Progenitor cell of endocrine pancreas (in vitro differentiated cells): ENCODE results near the gene RHEX. TPM values are rescaled to one million over a fixed set of nuclear protein-coding genes. Genes with fewer than 3 reads are reported as not detected.

ENCODE experiments used
- DNase-seq: peaks from one replicate; pipeline ENCODE4 v3.0.0; 2021; ENCODE audit warnings: low spot score; ENCODE audit not compliant: unreplicated experiment
- H3K27ac Mint-ChIP-seq: 2 replicates; pipeline ENCODE4 v1.8.0; 2021; ENCODE audit warnings: mild to moderate bottlenecking, moderate library complexity, mixed read lengths
- H3K27me3 Mint-ChIP-seq: 2 replicates; pipeline ENCODE4 v1.8.0; 2021; ENCODE audit warnings: mixed read lengths
- H3K36me3 Mint-ChIP-seq: 2 replicates; pipeline ENCODE4 v1.8.0; 2022; ENCODE audit warnings: mixed read lengths; ENCODE audit not compliant: insufficient read depth
- H3K4me1 Mint-ChIP-seq: 2 replicates; pipeline ENCODE4 v1.8.0; 2021; ENCODE audit warnings: low read depth, mixed read lengths
- H3K4me3 Mint-ChIP-seq: 2 replicates; pipeline ENCODE4 v1.8.0; 2021; ENCODE audit warnings: low read depth, mild to moderate bottlenecking, moderate library complexity, mixed read lengths
- H3K9me3 Mint-ChIP-seq: 2 replicates; pipeline ENCODE4 v1.8.0; 2021; ENCODE audit warnings: low read depth, mixed read lengths
- total RNA-seq: library from RNA; stranded (reverse); gene quantifications from 2 replicates; pipeline ENCODE4 v1.2.1, GENCODE V29; 2021
- TF ChIP-seq, protein P1 (sequence below): fragments of 200-600 bp; sonication (generic); IDR thresholded peaks from one replicate; pipeline ENCODE4 v1.5.0; 2021; ENCODE audit warnings: antibody characterized with exemption, mild to moderate bottlenecking; ENCODE audit not compliant: unreplicated experiment

Gene RHEX
- total RNA-seq, 1 donor from 2014 or later: not detected

DNA sequence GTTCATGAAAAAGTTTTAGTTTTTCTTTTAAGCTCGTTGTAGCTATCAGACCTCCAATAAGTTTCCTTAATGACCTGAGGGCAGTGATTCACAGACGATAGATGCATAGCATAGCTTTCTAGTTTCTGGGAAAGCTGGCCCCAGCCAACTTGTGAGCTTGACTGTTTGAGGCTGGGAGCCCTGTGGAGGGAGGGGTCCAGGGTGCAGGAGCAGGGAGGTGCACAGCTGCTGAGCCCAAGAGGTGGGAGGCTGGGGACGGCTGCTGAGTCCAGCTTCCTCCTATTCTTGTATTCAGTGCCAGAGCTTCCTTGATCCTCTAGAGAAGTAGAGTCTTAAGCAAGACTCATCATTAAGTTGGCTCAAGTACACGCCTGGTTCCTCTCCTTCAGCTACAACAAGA lies 75.2 kb downstream of the RHEX start:
- TF ChIP-seq, protein P1, sequence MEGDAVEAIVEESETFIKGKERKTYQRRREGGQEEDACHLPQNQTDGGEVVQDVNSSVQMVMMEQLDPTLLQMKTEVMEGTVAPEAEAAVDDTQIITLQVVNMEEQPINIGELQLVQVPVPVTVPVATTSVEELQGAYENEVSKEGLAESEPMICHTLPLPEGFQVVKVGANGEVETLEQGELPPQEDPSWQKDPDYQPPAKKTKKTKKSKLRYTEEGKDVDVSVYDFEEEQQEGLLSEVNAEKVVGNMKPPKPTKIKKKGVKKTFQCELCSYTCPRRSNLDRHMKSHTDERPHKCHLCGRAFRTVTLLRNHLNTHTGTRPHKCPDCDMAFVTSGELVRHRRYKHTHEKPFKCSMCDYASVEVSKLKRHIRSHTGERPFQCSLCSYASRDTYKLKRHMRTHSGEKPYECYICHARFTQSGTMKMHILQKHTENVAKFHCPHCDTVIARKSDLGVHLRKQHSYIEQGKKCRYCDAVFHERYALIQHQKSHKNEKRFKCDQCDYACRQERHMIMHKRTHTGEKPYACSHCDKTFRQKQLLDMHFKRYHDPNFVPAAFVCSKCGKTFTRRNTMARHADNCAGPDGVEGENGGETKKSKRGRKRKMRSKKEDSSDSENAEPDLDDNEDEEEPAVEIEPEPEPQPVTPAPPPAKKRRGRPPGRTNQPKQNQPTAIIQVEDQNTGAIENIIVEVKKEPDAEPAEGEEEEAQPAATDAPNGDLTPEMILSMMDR: no peak
- H3K27ac Mint-ChIP-seq: no peak overlapping the region
- H3K4me1 Mint-ChIP-seq: no peaks in the 10 kb centered on the region
- H3K27me3 Mint-ChIP-seq: peaks cover 7% of the 10 kb centered on the region
- H3K9me3 Mint-ChIP-seq: peaks cover 3% of the 10 kb centered on the region
- DNase-seq: no peak
- H3K4me3 Mint-ChIP-seq: no peak overlapping the region
- H3K36me3 Mint-ChIP-seq: no peaks in the 10 kb centered on the region

DNA sequence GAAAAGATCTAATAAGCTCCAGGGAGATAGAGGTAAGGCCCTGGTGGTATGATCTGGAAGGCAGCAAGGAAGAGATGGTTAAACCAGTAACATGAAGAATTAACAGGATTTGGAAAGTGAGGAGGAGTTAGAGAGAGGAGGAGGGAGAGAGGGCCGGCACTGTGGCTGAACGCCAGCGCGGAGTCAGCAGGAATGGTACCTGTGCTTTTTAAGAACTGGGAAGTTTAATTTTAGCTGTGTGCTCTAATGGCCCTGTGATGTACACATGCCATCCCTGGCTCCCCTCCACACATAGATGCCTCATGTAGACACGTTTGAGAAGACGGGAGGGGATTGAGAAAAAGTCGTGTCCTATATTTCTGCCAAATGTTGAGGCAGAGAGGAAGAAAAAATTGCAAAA lies 78.1 kb downstream of the RHEX start:
- Mint-ChIP-seq H3K4me1 (no peaks in the 10 kb centered on the region), H3K4me3 (no peak overlapping the region), H3K27me3 (peaks cover 7% of the 10 kb centered on the region), H3K27ac (no peak overlapping the region), H3K9me3 (no peaks in the 10 kb centered on the region), H3K36me3 (no peaks in the 10 kb centered on the region)
- DNase-seq: no peak
- TF ChIP-seq, protein P1: no peak

DNA sequence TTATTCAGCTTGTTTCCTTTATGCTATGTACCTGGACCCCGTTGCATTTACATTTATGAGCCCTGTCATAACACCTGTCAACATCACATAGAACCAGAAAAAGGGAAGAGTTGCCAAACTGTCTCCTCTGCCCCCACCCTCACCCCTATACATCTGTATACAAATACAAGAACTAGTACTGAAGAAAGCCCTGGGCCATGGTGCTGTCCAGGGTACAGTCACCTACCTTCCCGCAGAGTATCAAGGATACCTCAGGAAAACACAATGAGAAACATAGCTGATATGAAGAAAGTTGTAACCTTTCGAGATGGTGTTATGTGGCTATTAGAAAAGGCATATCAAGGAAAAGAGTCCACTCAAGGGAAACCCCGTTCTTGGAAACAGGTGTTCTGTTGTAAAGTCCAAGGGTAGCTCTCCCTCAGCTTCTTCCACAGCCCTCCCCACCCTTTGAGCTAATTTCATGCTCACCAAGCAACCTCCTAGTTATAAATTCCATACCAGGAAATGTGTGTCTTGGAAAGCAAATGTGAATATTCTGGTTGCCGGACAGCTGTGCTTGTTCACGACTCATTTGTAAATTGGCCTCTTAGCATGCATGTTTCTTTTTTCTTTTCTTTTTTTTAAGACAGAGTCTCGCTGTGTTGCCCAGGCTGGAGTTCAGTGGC lies 80.9 kb downstream of the RHEX start:
- Mint-ChIP-seq H3K9me3 (no peaks in the 10 kb centered on the region), H3K36me3 (no peaks in the 10 kb centered on the region), H3K4me1 (no peaks in the 10 kb centered on the region), H3K27ac (no peak overlapping the region), H3K4me3 (no peak overlapping the region), H3K27me3 (peaks cover 4% of the 10 kb centered on the region)
- TF ChIP-seq, protein P1: no peak
- no peak for DNase-seq

DNA sequence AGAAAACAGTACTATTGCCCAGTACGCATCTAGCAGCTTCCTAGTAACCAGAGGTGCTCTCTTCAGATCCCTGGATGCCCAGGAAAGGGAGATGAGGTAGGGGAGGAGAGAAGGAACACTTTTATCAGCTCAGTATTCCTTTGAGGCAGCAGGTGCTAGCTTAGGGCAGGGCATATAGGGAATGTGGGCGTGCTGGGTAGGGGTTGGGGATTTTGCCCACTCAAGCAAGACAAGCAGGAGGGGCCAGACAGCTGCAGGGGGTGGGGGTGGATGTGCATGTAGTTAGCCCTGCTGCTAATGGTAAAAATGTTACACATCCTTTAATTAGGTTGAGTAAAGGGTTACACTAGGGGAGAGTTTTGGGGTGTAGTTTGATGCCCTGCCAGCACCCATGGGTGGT lies 82.3 kb downstream of the RHEX start:
- DNase-seq: no peak
- Mint-ChIP-seq H3K27ac (no peak overlapping the region), H3K4me1 (no peaks in the 10 kb centered on the region), H3K27me3 (peaks cover 4% of the 10 kb centered on the region), H3K4me3 (no peak overlapping the region), H3K36me3 (no peaks in the 10 kb centered on the region), H3K9me3 (no peaks in the 10 kb centered on the region)
- TF ChIP-seq, protein P1: no peak

DNA sequence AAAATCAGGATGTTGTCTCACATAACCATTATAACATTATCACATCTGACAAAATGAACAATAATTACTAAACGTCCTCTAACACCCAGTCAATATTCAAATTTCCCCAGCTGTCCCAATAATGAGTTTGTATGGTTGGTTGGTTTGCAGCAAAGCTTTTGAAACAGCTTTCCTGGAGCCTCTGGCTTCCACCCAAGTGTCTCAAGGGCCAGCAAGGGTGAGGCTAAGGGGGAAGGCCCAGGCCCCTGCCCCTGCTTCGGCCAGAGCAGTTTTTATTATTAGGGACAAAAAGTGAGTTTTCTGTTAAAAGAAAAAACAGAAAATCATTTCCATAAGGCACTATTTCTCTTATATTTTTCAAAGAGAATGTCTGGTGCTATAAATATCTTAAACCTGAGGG lies 83.3 kb downstream of the RHEX start:
- H3K27ac Mint-ChIP-seq: no peak overlapping the region
- H3K36me3 Mint-ChIP-seq: no peaks in the 10 kb centered on the region
- no peak overlapping the region for H3K4me3 Mint-ChIP-seq

More for the DNA sequence above, 83.3 kb downstream of the RHEX start:
- H3K9me3 Mint-ChIP-seq: no peaks in the 10 kb centered on the region
- no peaks in the 10 kb centered on the region for H3K27me3 Mint-ChIP-seq
- DNase-seq: no peak
- no peaks in the 10 kb centered on the region for H3K4me1 Mint-ChIP-seq
- TF ChIP-seq, protein P1: no peak
